Activated effector memory CD4-positive, alpha-beta T cell treated with anti-CD3 and anti-CD28 coated beads, Interleukin-2, amount 50 U/mL, for 16 hours (primary cell): ENCODE measurements around the gene SLC41A2.
"Not testable (repeated sequence)": the region's sequence is repeated elsewhere in the genome, so short reads cannot be mapped to it uniquely, and the experiment has no call there.

Experiments
- DNase-seq: peaks from one replicate; pipeline ENCODE4 v3.0.0-alpha.2; 2020

Gene SLC41A2, protein sequence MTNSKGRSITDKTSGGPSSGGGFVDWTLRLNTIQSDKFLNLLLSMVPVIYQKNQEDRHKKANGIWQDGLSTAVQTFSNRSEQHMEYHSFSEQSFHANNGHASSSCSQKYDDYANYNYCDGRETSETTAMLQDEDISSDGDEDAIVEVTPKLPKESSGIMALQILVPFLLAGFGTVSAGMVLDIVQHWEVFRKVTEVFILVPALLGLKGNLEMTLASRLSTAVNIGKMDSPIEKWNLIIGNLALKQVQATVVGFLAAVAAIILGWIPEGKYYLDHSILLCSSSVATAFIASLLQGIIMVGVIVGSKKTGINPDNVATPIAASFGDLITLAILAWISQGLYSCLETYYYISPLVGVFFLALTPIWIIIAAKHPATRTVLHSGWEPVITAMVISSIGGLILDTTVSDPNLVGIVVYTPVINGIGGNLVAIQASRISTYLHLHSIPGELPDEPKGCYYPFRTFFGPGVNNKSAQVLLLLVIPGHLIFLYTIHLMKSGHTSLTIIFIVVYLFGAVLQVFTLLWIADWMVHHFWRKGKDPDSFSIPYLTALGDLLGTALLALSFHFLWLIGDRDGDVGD

GRCh38 chr12:104958001-104958804, at the start of gene SLC41A2:
TSS of gene SLC41A2 (minus strand) at chr12:104958290. CDS start at chr12:104928527, 29,763 bp downstream.
- DNase-seq: peak; percentile 92

- DNase-seq: no peak
Observed at GRCh38 chr12:105001476-105001875, 43.4 kb upstream of the SLC41A2 start.

GRCh38 chr12:104999347-104999685, 41.2 kb upstream of the SLC41A2 start:
- DNase-seq: no peak

DNA sequence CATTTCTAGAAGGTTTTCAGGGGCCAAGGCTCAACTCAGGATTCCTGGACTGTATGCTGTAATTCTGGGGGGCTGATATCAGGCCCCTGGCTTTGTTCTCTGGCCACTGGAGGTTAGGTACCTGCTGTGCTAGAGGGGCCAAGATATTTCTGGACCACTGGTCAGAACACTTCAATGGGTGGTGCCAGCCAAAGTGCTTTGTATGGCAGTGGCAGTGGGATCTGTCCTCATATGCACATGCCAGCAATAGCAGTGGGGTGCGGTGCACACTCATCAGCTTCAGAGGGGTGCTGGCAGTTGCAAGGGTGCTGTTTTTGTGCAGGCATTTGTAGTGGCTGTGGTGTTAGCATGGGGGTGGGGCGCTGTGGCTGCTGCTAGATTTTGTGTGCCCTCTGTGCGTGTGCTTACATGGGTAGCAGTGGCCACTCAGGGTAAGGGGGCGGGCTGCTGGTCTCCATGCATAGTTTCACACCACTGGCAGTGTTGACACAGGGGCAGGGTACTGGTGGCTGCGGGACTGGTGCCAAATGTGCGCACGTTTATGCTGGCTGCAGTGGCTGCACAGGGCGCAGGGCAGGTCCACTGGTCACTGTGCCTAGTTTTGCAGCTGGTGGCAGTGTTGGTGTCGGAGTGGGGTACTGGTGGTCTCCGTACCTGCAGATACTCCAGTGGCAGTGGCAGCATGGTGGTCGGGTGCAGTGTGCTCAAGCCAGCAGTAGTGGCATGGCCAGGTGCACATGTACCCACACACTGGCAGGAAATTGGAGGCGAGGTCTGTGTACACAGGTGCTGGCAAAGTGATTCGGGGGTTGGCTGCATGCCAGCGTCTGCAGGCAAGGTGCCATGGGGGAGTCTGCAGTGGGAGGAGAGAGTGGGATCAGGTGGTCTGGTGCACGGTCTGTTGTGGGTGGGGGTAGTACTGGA, 40.6 kb upstream of the SLC41A2 start:
- DNase-seq: no peak

DNA sequence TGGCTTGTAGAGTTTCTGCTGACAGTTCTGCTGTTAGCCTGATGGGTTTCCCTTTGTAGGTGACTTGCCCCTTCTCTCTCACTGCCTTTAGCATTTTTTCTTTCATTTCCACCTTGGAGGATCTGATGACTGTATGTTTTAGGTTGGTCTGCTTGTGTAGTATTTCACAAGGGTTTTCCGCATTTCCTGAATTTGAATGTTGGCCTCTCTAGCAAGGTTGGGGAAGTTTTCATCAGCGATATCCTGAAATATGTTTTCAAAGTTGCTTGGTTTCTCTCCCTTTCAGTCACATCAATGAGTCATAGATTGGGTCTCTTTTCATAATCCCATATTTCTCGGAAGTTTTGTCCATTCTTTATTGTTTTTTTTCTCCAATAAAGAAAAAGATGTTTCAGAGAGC, 39.5 kb upstream of the SLC41A2 start:
- DNase-seq: no peak

DNA sequence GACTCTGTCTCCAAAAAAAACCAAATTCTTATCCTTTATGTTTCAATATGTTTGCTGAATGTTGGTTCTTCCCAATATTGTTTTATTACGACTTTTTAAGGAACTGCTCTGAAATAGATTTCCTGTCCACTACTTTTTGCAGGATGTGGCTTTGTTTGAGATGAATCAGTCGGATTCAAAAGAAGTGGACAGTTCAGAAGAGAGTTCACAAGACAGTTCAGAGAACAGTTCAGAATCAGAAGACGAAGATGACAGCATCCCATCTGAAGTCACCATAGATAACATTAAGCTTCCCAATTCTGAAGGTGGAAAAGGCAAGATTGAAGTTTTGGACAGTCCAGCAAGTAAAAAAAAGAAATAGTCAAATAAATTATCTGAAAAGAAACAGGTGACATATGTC, 36.2 kb upstream of the SLC41A2 start:
- DNase-seq: no peak

DNA sequence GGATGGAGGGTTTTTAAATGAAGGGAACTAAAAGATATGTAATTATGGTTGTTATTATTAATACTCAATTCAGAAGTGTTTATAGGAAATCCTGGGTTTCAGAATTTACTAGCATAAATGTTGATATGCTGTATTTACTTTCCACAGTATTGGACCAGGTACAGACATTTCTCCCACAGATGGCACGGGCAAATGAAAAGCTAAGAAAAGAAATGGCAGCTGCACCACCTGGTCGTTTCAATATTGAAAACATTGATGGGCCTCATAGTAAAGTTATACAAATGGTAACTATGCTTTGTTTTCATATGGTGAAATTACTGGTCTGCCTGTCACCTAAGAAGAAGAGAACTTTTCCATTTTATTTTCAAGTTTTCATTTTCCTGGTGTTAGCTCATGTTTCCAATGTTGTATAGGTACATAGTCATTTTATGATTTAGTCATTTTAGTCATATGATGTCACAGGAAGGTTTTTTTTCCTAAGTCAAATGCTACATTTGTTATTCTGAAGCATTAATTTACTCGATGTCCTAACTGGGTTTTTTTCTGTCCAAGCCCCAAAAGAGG, 33.6 kb upstream of the SLC41A2 start:
- no peak for DNase-seq

DNA sequence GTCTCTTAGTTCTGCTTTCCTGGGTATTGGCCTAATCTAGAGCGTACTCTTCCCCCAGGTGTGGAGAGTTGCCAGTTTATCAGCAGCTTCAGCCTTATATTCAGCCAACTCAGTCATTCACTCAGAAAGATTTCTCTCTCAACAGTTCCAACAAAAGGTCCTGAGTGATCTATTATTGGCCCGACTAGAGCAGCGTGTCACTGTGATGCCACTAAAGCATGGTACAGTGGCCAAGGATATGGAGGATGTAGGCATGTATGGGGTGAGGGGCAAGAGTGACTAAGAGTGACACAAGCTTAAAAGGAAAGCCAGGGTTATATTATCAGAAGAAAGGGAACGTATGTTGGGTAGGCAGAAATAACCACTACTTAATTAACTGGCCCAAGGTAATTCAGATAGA, 32.9 kb upstream of the SLC41A2 start:
- no peak for DNase-seq

GRCh38 chr12:104986022-104986941, 28.2 kb upstream of the SLC41A2 start, which contains the start of gene NOPCHAP1:
TSS of gene NOPCHAP1 (plus strand) at chr12:104986316. CDS start at chr12:104986353, 37 bp downstream.
- peak; percentile 95 for DNase-seq

GRCh38 chr12:104985206-104985605, 27.1 kb upstream of the SLC41A2 start:
- DNase-seq: no peak

GRCh38 chr12:104977688-104978087, 19.6 kb upstream of the SLC41A2 start:
- not testable (repeated sequence) for DNase-seq

GRCh38 chr12:104976703-104977102, 18.6 kb upstream of the SLC41A2 start:
- no peak for DNase-seq

- no peak for DNase-seq
Observed at GRCh38 chr12:104975587-104976343, 17.7 kb upstream of the SLC41A2 start.

DNA sequence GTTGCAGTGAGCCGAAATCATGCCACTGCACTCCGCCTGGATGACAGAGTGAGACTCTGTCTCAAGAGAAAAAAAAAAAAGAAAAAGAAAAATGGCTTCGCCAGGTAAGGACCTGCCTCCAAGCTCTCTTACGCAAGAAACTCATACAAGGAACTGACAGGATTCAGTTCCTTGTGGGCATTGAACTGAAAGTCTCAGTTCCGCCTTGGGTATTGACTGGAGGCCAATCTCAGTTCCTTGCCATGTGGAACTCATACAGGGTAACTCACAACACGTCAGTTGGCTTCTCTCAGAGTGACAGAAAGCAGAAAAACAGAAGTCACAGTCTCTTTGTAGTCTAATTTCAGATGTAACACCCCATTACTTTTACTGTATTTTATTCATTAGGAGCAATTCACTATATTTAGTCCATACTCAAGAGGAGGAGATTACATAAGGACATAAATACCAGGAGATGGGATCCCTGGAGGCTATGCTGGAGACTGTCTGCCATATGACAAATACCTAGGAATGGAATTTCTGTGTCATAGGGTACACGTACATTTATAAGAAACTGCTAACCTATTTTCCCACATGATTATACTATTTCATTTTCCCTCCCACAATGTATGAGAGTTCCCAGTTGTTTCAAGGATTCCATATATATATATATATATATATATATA, 16.7 kb upstream of the SLC41A2 start:
- DNase-seq: no peak

- no peak for DNase-seq
Observed at GRCh38 chr12:104973250-104973649, 15.2 kb upstream of the SLC41A2 start.

DNA sequence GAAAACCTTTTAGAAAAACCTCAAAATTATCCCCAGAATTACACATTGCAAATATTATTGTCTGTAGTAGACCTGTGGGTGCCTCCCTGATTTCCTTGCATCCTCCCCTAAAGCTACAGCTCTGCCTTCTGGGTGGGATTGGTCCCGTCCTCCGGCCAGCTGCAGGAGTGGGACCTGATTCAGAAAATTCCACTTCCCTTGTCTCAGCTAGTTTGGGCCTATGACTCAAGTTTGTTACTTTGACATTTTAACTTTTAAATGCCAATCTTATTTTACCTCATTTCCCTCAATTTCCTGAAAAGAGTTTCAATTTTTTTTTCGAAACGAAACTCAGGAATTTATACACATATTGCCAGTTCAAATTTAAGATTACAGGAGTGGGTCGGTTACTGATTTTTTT, 13.2 kb upstream of the SLC41A2 start:
- DNase-seq: no peak

DNA sequence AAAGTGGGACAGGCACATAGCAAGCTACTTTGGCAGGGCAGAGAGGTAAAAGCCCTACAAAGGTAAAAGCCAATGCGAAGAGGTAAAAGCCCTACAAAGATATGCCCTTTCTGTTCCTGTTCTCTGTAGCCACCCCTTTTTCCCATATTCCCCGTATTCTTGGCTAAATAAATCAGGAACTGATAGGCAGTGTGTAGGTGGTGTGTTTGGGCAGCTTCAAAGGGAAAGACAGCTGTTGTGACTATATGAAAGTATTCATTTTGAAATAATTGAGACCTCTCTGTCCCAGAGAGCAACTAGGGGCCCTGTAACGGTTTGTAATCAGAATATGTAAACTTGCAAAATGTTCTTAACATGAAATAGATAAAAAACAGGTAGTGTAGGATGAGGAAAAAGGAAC, 11.3 kb upstream of the SLC41A2 start:
- DNase-seq: no peak

- DNase-seq: no peak
Observed at GRCh38 chr12:104966677-104967076, 8.6 kb upstream of the SLC41A2 start.

GRCh38 chr12:104964856-104965205, 6.7 kb upstream of the SLC41A2 start:
- DNase-seq: no peak
